GM18511 (cell line): ENCODE data around the gene SLC24A4.
"Not testable (repeated sequence)": the region's sequence is repeated elsewhere in the genome, so short reads cannot be mapped to it uniquely, and the experiment has no call there.

Experiments used
- ATAC-seq: cut with Tn5 transposase; IDR thresholded peaks from one replicate; pipeline ENCODE4 v1.9.1; 2021; ENCODE audit warnings: mild to moderate bottlenecking, moderate library complexity; ENCODE audit not compliant: unreplicated experiment

The SLC24A4 gene

GRCh38 chr14:92515546-92516343 lies 192.8 kb downstream of the SLC24A4 start:
- ATAC-seq, result no peak

GRCh38 chr14:92516344-92516965 lies 193.5 kb downstream of the SLC24A4 start:
- no peak for ATAC-seq

DNA sequence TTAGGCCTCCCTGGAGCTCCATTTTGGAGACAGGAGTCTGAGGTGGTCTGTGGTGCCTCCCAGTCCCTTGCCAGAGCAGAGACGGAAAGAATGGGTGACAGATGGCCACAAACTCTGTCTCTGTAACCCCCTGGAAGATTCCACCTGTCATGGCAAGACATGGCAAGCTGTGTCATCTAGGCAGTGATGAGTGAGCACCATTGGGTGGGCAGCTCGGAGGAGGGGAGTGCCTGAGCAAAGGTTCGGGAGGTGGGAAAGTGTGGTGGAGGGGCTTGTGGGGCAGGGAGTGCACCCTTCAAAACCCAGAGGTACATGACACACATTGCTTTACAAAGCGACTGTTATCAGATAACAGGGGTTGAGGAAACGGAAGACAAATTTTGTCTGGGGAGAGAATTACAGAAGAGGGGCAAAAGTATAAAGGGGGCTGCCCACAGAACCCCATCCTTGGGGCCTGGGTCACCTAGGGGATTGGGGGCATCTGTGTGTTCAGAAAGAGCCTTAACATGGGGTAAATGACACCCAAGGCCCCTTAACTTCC lies 194.1 kb downstream of the SLC24A4 start:
- no peak for ATAC-seq

DNA sequence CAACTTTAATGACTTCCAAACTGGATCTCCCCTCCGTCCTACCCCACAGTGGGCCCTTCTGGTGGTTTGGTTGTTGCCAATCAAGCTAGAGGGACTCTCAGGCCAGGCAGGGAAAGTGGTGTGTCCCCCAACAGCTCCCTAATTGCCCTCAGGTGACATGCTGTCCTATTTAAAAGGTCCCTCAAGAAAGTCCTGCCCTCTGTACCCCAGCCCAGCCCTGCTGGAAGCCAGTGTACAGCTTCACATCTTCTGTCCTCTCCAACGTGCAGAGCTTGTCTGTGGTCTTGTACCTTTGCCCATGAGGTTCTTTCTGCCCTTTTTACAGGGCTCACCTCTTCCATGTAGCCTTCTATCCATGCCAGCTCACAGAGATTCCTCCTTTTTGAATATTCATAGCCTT lies 194.8 kb downstream of the SLC24A4 start:
- ATAC-seq, result no peak

DNA sequence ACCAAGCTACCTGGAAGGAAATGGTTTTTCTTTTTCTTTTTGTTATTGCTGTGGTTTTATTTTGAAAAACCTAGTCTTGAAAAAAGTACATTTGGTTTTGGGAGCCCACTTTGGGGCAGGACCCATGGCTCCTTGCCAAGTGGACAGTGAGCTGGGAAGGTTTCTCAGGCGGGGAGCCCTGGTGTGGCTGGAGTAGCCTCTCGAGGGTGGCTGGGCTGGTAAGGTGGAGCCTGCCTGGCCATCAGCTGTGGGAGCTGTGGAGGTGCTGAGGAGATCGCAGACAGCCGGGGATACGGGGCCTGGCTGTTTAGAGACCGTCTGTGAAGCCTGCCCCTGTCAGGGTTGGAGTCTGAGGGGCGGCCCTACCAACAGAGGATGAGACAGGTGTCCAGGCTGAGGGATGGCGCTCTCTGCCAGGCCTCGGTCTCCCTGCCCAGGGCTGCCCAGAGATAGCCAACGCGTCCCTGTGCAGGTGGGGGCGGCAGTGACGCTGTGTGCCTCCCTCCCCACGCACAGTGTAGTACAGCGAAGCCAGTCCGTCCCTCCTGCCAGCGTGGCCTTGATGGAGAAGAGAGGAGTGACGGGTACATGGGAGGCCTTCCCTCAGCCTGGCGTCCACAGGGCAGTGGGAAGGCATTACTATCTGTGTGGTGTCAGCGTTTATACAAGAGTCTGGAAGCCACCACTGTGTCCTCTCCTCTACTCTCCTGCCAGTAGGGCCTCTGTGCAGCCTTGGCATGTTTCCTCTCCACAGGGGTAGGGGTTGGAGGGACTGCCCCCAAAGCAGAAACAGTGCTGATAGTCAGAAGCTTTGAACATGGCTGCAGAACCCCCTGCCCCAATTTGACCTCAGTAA lies 196.5 kb downstream of the SLC24A4 start:
- no peak for ATAC-seq

DNA sequence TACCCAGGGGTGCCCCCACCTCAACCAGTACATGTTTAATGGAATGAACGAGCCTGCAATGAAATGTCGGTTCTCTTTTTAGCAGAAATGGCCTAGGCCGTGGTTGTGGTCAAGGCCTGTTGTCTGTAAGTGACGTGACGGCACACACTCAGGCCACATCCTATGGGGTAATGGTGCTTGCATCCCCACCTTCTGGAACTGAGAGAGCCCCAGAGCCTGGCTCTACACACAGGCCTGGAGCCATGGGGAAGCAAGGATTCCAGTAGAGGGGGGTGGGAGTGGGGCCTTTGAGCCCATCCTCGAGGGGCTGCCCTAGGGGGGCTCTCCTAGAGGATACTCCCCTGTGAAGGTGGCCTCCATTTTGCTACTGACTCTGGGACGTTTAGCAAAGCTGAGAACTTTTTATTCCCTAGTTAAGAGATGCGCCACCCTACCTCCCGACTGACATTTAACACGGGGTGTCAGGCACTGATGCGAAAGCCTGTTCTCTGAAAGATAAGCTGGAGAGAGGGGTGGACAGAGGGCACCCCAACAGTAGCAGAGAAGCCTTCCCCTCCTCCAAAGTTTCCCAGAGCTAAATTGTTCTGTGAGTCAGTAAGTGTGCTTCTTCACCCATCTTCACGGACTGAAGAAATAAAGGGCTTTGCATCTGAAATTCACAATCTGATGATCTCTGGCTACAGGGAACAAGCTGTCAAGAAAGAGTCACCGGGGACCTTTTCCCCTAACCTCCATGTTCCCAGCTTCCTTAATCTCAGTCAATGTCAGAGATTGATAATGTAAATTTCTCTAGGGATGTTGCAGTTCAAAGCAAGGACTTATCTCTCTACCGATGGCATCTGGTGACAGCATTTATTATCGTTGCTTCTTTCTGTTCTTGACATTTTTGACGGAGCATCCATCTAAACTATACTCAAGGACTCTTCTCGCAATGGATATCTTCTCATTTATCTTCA lies 197.4 kb downstream of the SLC24A4 start:
- no peak for ATAC-seq

- ATAC-seq, result no peak
Measured at GRCh38 chr14:92521058-92521415, 198.1 kb downstream of the SLC24A4 start.

DNA sequence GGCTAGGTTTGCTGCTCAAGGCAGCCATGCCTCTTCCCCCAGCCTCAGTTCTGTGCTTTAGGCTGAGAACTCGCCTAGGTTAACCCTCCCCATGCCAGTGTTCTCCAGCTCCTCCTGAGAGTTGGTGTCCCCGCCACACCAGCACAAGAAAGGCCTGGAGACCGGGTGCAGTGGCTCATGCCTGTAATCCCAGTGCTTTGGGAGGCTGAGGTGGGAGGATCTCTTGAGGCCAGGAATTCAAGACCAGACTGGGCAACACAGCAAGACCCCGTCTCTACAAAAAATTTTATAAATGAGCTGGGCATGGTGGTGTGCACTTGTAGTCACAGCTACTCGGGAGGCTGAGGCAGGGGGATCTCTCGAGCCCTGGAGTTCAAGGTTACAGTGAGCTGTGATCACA lies 200.8 kb downstream of the SLC24A4 start:
- ATAC-seq, result no peak

DNA sequence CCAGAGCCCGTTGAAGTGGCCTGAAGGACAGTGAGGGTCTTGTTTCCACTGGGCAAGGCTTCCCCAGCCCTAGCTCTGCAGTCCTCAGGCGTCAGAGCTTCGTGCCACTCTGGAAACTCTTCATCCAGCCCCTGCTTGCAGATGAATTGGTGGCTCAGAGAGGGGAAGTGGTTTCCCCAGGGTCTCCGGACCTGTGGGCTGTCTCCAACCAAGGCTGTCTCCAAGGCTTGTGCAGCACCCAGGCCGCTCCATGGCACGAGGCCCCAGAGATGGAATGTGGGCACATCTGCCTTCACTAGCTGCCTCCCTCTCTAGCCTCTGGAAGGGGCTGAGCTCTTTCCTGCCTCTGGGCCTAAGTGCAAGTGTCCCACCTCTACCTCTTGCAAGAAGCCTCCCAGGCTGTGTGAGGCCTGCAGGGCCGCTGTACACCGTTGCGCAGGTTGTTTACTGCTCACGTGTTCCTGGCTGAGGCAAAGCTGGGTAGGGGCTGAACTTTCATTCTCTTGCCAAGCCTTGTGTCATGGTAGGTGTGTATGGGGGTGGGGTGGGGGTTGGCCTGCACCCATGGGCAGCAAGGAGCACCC lies 201.7 kb downstream of the SLC24A4 start:
- ATAC-seq, result no peak

DNA sequence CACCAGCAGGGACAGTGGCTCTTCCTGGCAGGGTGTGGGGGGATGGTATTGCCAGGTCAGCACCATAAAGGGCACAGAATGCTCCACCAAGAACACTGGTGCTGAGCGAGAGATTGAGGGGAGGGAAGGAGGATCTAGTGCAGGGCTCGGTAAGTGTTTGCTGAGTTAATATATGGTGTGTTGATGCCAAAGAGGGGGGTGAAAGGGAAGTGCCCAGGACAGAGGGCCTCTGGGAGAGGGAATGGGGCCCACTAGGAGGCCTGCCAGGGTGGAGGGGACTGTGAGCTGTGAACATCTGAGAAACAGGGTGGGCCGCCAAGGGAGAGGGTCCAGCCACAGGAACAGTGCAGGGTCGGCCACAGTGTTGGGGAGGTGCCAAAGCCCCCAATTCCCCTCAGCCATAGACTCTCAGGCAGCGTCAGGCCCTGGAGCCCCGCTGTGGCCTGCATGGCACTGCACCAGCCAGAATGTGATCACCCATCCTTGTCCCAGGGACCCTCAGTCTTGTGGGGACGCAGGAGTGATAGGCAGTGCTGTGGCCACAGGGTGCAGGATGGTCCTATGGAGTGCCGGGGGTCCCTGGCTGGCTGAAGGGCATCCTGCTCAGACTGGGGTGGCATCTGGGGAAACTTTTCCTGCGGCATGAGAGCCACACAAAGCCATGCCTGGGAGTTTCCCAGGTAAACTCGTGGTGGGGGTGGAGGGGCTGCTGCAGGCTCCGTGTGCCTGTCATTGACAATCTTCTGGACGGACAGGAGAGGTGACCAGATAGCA lies 202.5 kb downstream of the SLC24A4 start:
- ATAC-seq, result no peak

- ATAC-seq, result no peak
Measured at GRCh38 chr14:92527721-92528120, 204.8 kb downstream of the SLC24A4 start.

- ATAC-seq, result no peak
Measured at GRCh38 chr14:92528486-92529100, 205.6 kb downstream of the SLC24A4 start.

- ATAC-seq, result no peak
Measured at GRCh38 chr14:92529903-92530302, 206.9 kb downstream of the SLC24A4 start.

DNA sequence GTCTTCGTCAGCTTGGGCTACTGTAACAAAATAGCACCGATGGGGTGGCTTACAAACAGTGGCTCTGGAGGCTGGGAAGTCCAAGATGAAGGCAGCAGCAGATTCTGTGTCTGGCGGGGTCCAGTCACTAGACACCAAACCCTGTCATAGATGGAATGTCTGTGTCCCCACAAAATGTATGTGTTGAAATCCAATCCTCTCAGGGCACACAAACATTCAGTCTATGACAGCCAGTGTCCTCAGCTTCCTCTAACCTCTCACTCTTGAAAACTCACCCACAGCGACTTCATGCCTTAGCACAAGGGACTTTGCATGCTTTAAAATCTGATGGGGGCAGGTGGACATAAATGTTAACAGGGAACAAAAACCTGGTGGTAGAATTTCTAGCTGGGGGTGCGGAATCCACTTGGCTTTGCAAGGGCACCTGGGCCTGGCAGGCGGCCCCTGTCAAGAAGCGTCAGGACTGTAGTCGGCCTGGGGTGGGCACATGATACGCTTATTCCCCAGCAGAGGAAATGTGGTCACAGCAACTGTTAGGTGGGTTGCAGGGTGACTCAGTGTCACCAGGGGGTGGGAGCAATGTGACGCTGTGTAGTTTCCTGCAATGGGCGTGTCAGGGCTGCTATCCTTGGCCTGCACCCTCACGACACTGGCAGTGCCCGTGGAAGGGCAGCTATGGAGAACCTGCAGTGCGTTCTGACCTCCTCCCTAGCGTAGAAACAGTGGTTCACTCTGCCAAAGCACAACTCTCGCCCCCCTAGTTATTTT lies 208.3 kb downstream of the SLC24A4 start:
- ATAC-seq, result peak; percentile 77

GRCh38 chr14:92532490-92533163 lies 209.7 kb downstream of the SLC24A4 start:
- ATAC-seq, result no peak

DNA sequence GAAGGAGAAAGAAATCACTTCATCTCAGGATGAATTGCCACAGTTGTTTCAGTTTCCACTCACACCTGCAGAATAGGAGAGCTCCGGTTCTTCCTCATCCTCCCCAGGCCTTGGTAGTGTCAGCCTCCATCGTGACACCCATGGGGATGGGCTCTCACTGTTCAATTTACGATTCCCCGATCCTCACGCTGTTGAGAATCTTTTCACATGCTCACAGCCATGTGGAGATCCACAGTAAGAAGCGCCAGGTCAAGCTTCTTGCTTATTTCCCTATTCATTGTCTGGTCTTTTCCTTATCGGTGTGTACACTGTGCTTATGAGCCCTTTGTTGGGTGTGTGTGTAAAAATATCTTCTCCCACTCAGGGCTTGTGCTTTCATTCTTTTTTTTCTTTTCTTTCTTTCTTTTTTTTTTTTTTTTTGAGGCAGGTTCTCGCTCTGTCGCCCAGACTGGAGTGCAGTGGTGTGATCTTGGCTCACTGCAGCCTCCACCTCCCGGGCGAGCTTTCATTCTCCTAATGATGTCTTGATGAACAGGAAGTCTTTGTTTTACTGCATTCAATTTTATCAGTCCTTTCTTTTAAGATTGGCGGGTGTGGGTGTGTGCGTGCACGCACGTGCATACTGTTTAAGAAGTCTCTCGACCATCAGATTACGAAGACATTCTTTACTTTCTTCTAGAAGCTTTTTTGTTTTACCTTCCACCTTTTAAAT lies 212.1 kb downstream of the SLC24A4 start:
- no peak for ATAC-seq

DNA sequence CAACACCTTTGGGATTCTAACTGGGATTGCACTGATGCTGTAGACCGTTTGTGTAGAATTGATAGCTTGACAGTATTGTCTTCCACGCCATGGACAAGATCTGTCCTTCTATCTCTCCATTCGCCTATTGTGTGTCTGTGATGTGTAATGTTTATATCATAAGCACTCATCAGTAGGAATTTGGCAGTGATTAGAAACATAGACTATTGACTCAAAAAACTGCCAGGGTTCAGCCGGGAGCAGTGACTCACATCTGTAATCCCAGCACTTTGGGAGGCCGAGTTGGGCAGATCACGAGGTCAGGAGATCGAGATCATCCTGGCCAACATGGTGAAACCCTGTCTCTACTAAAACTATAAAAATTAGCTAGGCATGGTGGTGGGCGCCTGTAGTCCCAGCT lies 213.3 kb downstream of the SLC24A4 start:
- ATAC-seq, result not testable (repeated sequence)
